ENCODE measurements around the gene SYT7. TPM values are rescaled to one million over a fixed set of nuclear protein-coding genes. Genes with fewer than 3 reads are reported as not detected.

SYT7 gene
- total and polyA plus RNA-seq, 9 donors = 0.24 to 4.9 (median 1.7) TPM

- 30 to 39% (median 31%) methylated on average over 9 of the region's 9 CpGs for WGBS, 3 donors
- intact Hi-C loops (cut with DNase I) = no loop called here
- no peak for DNase-seq
Measured at GRCh38 chr11:61494381-61494961, 86.4 kb downstream of the SYT7 start.

GRCh38 chr11:61491736-61492395 lies 89.0 kb downstream of the SYT7 start:
- WGBS, 3 donors = 83 to 86% (median 83%) methylated on average over 12 of the region's 12 CpGs
- DNase-seq = no peak
- Histone ChIP-seq H3K9me3 (no peaks in the 10 kb centered on the region), H3K4me3 (no peak overlapping the region), H3K36me3 (no peaks in the 10 kb centered on the region), H3K27me3 (no peaks in the 10 kb centered on the region), H3K27ac (no peak overlapping the region), H3K4me1 (ENCODE audit: insufficient read depth) (peaks cover 18% of the 10 kb centered on the region)
- no peak for TF ChIP-seq EP300 (IDR thresholded peaks at IDR 0.05)
- no peak for TF ChIP-seq CTCF (IDR thresholded peaks at IDR 0.05)
- TF ChIP-seq POLR2A (IDR thresholded peaks at IDR 0.05) = no peak
- intact Hi-C loops (cut with DNase I) = no loop called here

More at GRCh38 chr11:61494381-61494961, 86.4 kb downstream of the SYT7 start:
- H3K4me3 ChIP-seq = no peak overlapping the region
- no peaks in the 10 kb centered on the region for H3K27me3 ChIP-seq
- H3K36me3 ChIP-seq = no peaks in the 10 kb centered on the region
- no peak for TF ChIP-seq EP300 (IDR thresholded peaks at IDR 0.05)
- TF ChIP-seq POLR2A (IDR thresholded peaks at IDR 0.05) = no peak
- H3K4me1 ChIP-seq (ENCODE audit: insufficient read depth) = peaks cover 10% of the 10 kb centered on the region
- no peak overlapping the region for H3K27ac ChIP-seq
- H3K9me3 ChIP-seq = no peaks in the 10 kb centered on the region

GRCh38 chr11:61489833-61490721 lies 90.8 kb downstream of the SYT7 start:
- DNase-seq = peak in 4 of 5 donors; percentile 29 to 70 (median 48)
- Histone ChIP-seq H3K27ac (peak overlapping the region in 1 of 2 donors; percentile 35), H3K4me3 (no peak overlapping the region), H3K27me3 (no peaks in the 10 kb centered on the region), H3K36me3 (no peaks in the 10 kb centered on the region), H3K4me1 (ENCODE audit: insufficient read depth) (peaks cover 18% of the 10 kb centered on the region), H3K9me3 (no peaks in the 10 kb centered on the region)
- TF ChIP-seq POLR2A (IDR thresholded peaks at IDR 0.05) (no peak), CTCF (IDR thresholded peaks at IDR 0.05) (no peak), EP300 (IDR thresholded peaks at IDR 0.05) (no peak)
- WGBS, 3 donors = 31 to 40% (median 36%) methylated on average over 13 of the region's 13 CpGs
- intact Hi-C loops (cut with DNase I) = no loop called here

GRCh38 chr11:61488651-61489291 lies 92.1 kb downstream of the SYT7 start:
- intact Hi-C loops (cut with DNase I) = no loop called here
- Histone ChIP-seq H3K27ac (peak overlapping the region in 1 of 2 donors; percentile 21), H3K4me3 (no peak overlapping the region), H3K27me3 (no peaks in the 10 kb centered on the region), H3K9me3 (no peaks in the 10 kb centered on the region), H3K36me3 (no peaks in the 10 kb centered on the region), H3K4me1 (ENCODE audit: insufficient read depth) (peaks cover 18% of the 10 kb centered on the region)
- DNase-seq = peak; percentile 64 to 79 (median 72)
- WGBS, 3 donors = 4 to 20% (median 7%) methylated on average over 19 of the region's 19 CpGs
- TF ChIP-seq POLR2A (IDR thresholded peaks at IDR 0.05) = no peak
- no peak for TF ChIP-seq CTCF (IDR thresholded peaks at IDR 0.05)
- no peak for TF ChIP-seq EP300 (IDR thresholded peaks at IDR 0.05)
